PC-9 (cell line): ENCODE measurements around the gene FAXDC2. TPM values are rescaled to one million over a fixed set of nuclear protein-coding genes. Genes with fewer than 3 reads are reported as not detected.

Source experiments
- BruUV-seq: library from RNA; stranded (reverse); fragments of 400-500 nt; replicated peaks from 2 replicates; lab custom pipeline; 2021; lab: Mats Ljungman, UMichigan
- CTCF ChIA-PET: fragments of 300-600 bp; sonication (Branson Sonifier 250); formaldehyde crosslinking; loops from one replicate; lab custom pipeline; 2022; ENCODE audit warnings: antibody characterized with exemption; lab: Charles Lee
- POLR2A ChIA-PET: fragments of 300-600 bp; sonication (Branson Sonifier 250); formaldehyde crosslinking; loops from one replicate; lab custom pipeline; 2022; ENCODE audit warnings: antibody characterized with exemption; ENCODE audit not compliant: unreplicated experiment; lab: Charles Lee
- DNase-seq, 2 experiments: peaks; one replicate each; pipeline versions ENCODE4 v3.0.0 to v3.0.0-alpha.2; 2015 to 2022; ENCODE audit warnings: mixed read lengths in 1 of 2
- H2AFZ ChIP-seq: fragments of 200-600 bp; sonication (generic); 2 replicates; pipeline ENCODE4 v1.8.1; 2017; ENCODE audit warnings: antibody characterized with exemption
- H3F3A ChIP-seq: fragments of 200-600 bp; sonication (generic); 2 replicates; pipeline ENCODE4 v1.8.1; 2017; ENCODE audit warnings: antibody characterized with exemption, mild to moderate bottlenecking, low read depth; ENCODE audit not compliant: insufficient read depth
- H3K27ac ChIP-seq: fragments of 200-600 bp; sonication (generic); 2 replicates; pipeline ENCODE4 v1.6.1; 2016; ENCODE audit warnings: mixed run types
- H3K27me3 ChIP-seq: fragments of 200-600 bp; sonication (generic); 2 replicates; pipeline ENCODE4 v1.6.1; 2016; ENCODE audit warnings: low read depth, mixed run types; ENCODE audit not compliant: insufficient read depth
- H3K36me3 ChIP-seq: fragments of 200-600 bp; sonication (generic); 2 replicates; pipeline ENCODE4 v1.6.1; 2016; ENCODE audit warnings: low read depth, mixed run types
- H3K4me1 ChIP-seq: fragments of 200-600 bp; sonication (generic); replicated peaks from 2 replicates; pipeline ENCODE4 v1.6.1; 2016; ENCODE audit warnings: mixed run types; ENCODE audit not compliant: insufficient read depth
- H3K4me2 ChIP-seq: fragments of 200-600 bp; sonication (generic); 2 replicates; pipeline ENCODE4 v1.6.1; 2017; ENCODE audit warnings: mixed run types
- H3K4me3 ChIP-seq: fragments of 200-600 bp; sonication (generic); 2 replicates; pipeline ENCODE4 v1.6.1; 2016; ENCODE audit warnings: mixed run types
- H3K79me2 ChIP-seq: fragments of 200-600 bp; sonication (generic); 2 replicates; pipeline ENCODE4 v1.6.1; 2017; ENCODE audit warnings: low read depth, mixed run types
- H3K9me2 ChIP-seq: fragments of 200-600 bp; sonication (generic); 2 replicates; pipeline ENCODE4 v1.8.1; 2017; ENCODE audit warnings: mild to moderate bottlenecking; ENCODE audit not compliant: insufficient read depth
- H3K9me3 ChIP-seq: fragments of 200-600 bp; sonication (generic); 2 replicates; pipeline ENCODE4 v1.8.1; 2016; ENCODE audit warnings: low read depth; ENCODE audit not compliant: insufficient read depth
- H4K20me1 ChIP-seq: fragments of 200-600 bp; sonication (generic); 2 replicates; pipeline ENCODE4 v1.8.1; 2017; ENCODE audit not compliant: insufficient read depth
- EZH2 ChIP-seq: fragments of 200-600 bp; sonication (generic); IDR thresholded peaks from 2 replicates; pipeline ENCODE4 v1.8.0; 2017; ENCODE audit warnings: antibody characterized with exemption, low read depth
- intact Hi-C: fragments of 100-400 bp; cut with micrococcal nuclease; formaldehyde crosslinking; loops from one replicate; pipeline ENCODE4 v1.10.0; 2022; ENCODE audit not compliant: unreplicated experiment
- total RNA-seq: library from RNA; stranded (reverse); gene quantifications from 2 replicates; pipeline ENCODE4 v1.2.3, GENCODE V29; 2021
- TF ChIP-seq, protein P1 (sequence below): fragments of 200-600 bp; sonication (generic); conservative IDR thresholded peaks from 2 replicates; pipeline ENCODE4 v1.6.1; 2017; ENCODE audit warnings: mixed run types, antibody characterized with exemption, mild to moderate bottlenecking, moderate library complexity

Gene FAXDC2
- total RNA-seq, 1 experiment from 2014 or later = 0.70 TPM

DNA sequence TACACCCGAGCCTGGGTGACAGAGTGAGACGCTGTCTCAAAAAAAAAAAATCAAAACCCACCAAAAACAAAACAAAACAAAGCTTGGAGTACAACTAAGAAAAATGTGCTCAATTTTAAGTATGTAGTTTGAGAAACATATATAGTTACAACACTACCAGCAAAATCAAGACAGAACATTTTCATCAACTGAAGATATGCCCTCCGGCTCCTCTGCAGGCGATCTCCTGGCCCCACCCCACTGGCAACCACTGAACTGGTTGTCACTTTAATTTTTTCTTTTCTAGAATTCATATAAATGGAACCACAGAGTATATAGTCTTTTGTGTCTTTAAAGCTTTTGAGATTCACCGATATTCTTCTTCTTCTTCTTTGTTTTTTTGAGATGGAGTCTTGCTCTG lies 43.0 kb upstream of the FAXDC2 start:
- intact Hi-C loops = no loop called here
- no peak for DNase-seq
- Histone ChIP-seq H4K20me1 (no peaks in the 10 kb centered on the region), H3K36me3 (peaks cover 51% of the 10 kb centered on the region), H3K4me2 (no peak overlapping the region), H3K9me3 (no peaks in the 10 kb centered on the region), H3K79me2 (no peaks in the 10 kb centered on the region), H3K27ac (no peak overlapping the region), H3K4me1 (no peaks in the 10 kb centered on the region), H3F3A (no peaks in the 10 kb centered on the region; the same call in 1 of the 2 replicates), H3K9me2 (no peaks in the 10 kb centered on the region), H2AFZ (no peak overlapping the region), H3K27me3 (no peaks in the 10 kb centered on the region), H3K4me3 (no peak overlapping the region)
- BruUV-seq = no TSS peak
- ChIA-PET CTCF (interaction anchor here (0.6 kb wide), 1 partner anchor 441 kb away, joined by 3 read pairs; no protein-coding TSS in a partner anchor), POLR2A (no interaction called here)
- no peak for TF ChIP-seq EZH2
- TF ChIP-seq, protein P1, sequence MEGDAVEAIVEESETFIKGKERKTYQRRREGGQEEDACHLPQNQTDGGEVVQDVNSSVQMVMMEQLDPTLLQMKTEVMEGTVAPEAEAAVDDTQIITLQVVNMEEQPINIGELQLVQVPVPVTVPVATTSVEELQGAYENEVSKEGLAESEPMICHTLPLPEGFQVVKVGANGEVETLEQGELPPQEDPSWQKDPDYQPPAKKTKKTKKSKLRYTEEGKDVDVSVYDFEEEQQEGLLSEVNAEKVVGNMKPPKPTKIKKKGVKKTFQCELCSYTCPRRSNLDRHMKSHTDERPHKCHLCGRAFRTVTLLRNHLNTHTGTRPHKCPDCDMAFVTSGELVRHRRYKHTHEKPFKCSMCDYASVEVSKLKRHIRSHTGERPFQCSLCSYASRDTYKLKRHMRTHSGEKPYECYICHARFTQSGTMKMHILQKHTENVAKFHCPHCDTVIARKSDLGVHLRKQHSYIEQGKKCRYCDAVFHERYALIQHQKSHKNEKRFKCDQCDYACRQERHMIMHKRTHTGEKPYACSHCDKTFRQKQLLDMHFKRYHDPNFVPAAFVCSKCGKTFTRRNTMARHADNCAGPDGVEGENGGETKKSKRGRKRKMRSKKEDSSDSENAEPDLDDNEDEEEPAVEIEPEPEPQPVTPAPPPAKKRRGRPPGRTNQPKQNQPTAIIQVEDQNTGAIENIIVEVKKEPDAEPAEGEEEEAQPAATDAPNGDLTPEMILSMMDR = no peak

- CTCF ChIA-PET = no interaction called here
Observed at GRCh38 chr5:154892369-154892771, 42.0 kb upstream of the FAXDC2 start.

GRCh38 chr5:154885439-154885838 lies 35.0 kb upstream of the FAXDC2 start:
- no peak for DNase-seq
- ChIA-PET CTCF (no interaction called here), POLR2A (no interaction called here)
- Histone ChIP-seq H3K36me3 (peaks cover 46% of the 10 kb centered on the region), H3K4me2 (no peak overlapping the region), H3K79me2 (no peaks in the 10 kb centered on the region), H3K27ac (no peak overlapping the region), H3K9me2 (no peaks in the 10 kb centered on the region), H3K4me3 (no peak overlapping the region), H2AFZ (no peak overlapping the region), H3F3A (no peaks in the 10 kb centered on the region), H3K9me3 (peaks cover 23% of the 10 kb centered on the region), H3K4me1 (no peaks in the 10 kb centered on the region), H3K27me3 (no peaks in the 10 kb centered on the region), H4K20me1 (no peaks in the 10 kb centered on the region)
- TF ChIP-seq, protein P1 = no peak
- no peak for TF ChIP-seq EZH2
- no TSS peak for BruUV-seq
- intact Hi-C loops = no loop called here

More at GRCh38 chr5:154892369-154892771, 42.0 kb upstream of the FAXDC2 start:
- H3K4me1 ChIP-seq = no peaks in the 10 kb centered on the region
- no peak overlapping the region for H2AFZ ChIP-seq
- H3K79me2 ChIP-seq = no peaks in the 10 kb centered on the region
- H3K9me3 ChIP-seq = peaks cover under 1% of the 10 kb centered on the region; the same call in 1 of the 2 replicates
- POLR2A ChIA-PET = no interaction called here
- no peaks in the 10 kb centered on the region for H4K20me1 ChIP-seq
- no peaks in the 10 kb centered on the region for H3K27me3 ChIP-seq
- H3K9me2 ChIP-seq = no peaks in the 10 kb centered on the region
- DNase-seq = no peak
- no peaks in the 10 kb centered on the region; the same call in 1 of the 2 replicates for H3F3A ChIP-seq
- no TSS peak for BruUV-seq
- peaks cover 56% of the 10 kb centered on the region for H3K36me3 ChIP-seq
- H3K4me3 ChIP-seq = no peak overlapping the region
- no peak overlapping the region for H3K4me2 ChIP-seq
- TF ChIP-seq EZH2 = no peak
- TF ChIP-seq, protein P1 = no peak
- H3K27ac ChIP-seq = no peak overlapping the region
- intact Hi-C loops = no loop called here
